ENCODE results near the gene DNMT3B. TPM values are rescaled to one million over a fixed set of nuclear protein-coding genes. Genes with fewer than 3 reads are reported as not detected.

Gene DNMT3B
- total RNA-seq, 6 donors from 2014 or later = 0.76 to 2.1 (median 1.7) TPM; not detected in 1

GRCh38 chr20:32830437-32830836, 68.3 kb downstream of the DNMT3B start:
- peaks cover 0 to 65% (median 31%) of the 10 kb centered on the region in 4 donors for H3K36me3 ChIP-seq
- TF ChIP-seq EP300 (IDR thresholded peaks at IDR 0.05) = no peak
- no peak for TF ChIP-seq POLR2AphosphoS5 (IDR thresholded peaks at IDR 0.05)

GRCh38 chr20:32831982-32832381, 69.8 kb downstream of the DNMT3B start:
- Histone ChIP-seq H3K4me3 (no peak overlapping the region), H3K4me1 (peaks cover 17 to 34% (median 19%) of the 10 kb centered on the region in 4 donors)
- no peak for ATAC-seq (ENCODE audit: low FRiP score in 2 of 2)

More at GRCh38 chr20:32830437-32830836, 68.3 kb downstream of the DNMT3B start:
- 76 to 86% methylated on average over 3 of the region's 3 CpGs for WGBS, 2 donors
- no peak overlapping the region for H3K4me3 ChIP-seq
- H3K27me3 ChIP-seq = no peaks in the 10 kb centered on the region
- DNase-seq = peak in 1 of 2 donors; percentile 63
- peaks cover 17 to 34% (median 19%) of the 10 kb centered on the region in 4 donors for H3K4me1 ChIP-seq
- no peaks in the 10 kb centered on the region for H3K9me3 ChIP-seq
- H3K27ac ChIP-seq = peak overlapping the region in 3 of 4 donors; percentile 63 to 71 (median 70)
- ATAC-seq (ENCODE audit: low FRiP score in 2 of 2) = peak; percentile 57 to 86

GRCh38 chr20:32832664-32833063, 70.5 kb downstream of the DNMT3B start:
- TF ChIP-seq CTCF (IDR thresholded peaks at IDR 0.05) (no peak), POLR2AphosphoS5 (IDR thresholded peaks at IDR 0.05) (no peak), POLR2A (IDR thresholded peaks at IDR 0.05) (no peak), EP300 (IDR thresholded peaks at IDR 0.05) (no peak)
- H3K4me1 ChIP-seq = peaks cover 17 to 34% (median 19%) of the 10 kb centered on the region in 4 donors

More at GRCh38 chr20:32831982-32832381, 69.8 kb downstream of the DNMT3B start:
- Histone ChIP-seq H3K9me3 (no peaks in the 10 kb centered on the region), H3K27ac (no peak overlapping the region), H3K36me3 (peaks cover 0 to 67% (median 34%) of the 10 kb centered on the region in 4 donors), H3K27me3 (no peaks in the 10 kb centered on the region)
- no peak for DNase-seq
- 71 to 79% methylated on average over 5 of the region's 5 CpGs for WGBS, 2 donors
- no peak for TF ChIP-seq POLR2AphosphoS5 (IDR thresholded peaks at IDR 0.05)

GRCh38 chr20:32834972-32835371, 72.8 kb downstream of the DNMT3B start:
- Histone ChIP-seq H3K4me3 (no peak overlapping the region), H3K27ac (no peak overlapping the region), H3K36me3 (peaks cover 4 to 73% (median 47%) of the 10 kb centered on the region in 4 donors), H3K27me3 (no peaks in the 10 kb centered on the region), H3K9me3 (no peaks in the 10 kb centered on the region), H3K4me1 (peaks cover 5 to 14% (median 7%) of the 10 kb centered on the region in 4 donors)
- ATAC-seq (ENCODE audit: low FRiP score in 2 of 2) = no peak
- DNase-seq = no peak
- TF ChIP-seq POLR2A (IDR thresholded peaks at IDR 0.05) (no peak), EP300 (IDR thresholded peaks at IDR 0.05) (no peak), POLR2AphosphoS5 (IDR thresholded peaks at IDR 0.05) (no peak), CTCF (IDR thresholded peaks at IDR 0.05) (no peak)

More at GRCh38 chr20:32832664-32833063, 70.5 kb downstream of the DNMT3B start:
- Histone ChIP-seq H3K27me3 (no peaks in the 10 kb centered on the region), H3K4me3 (no peak overlapping the region), H3K36me3 (peaks cover 0 to 67% (median 33%) of the 10 kb centered on the region in 4 donors), H3K27ac (no peak overlapping the region), H3K9me3 (no peaks in the 10 kb centered on the region)
- ATAC-seq (ENCODE audit: low FRiP score in 2 of 2) (no peak), DNase-seq (no peak)
- 78 to 79% methylated on average over 11 of the region's 11 CpGs for WGBS, 2 donors

GRCh38 chr20:32837157-32837556, 75.0 kb downstream of the DNMT3B start:
- TF ChIP-seq POLR2AphosphoS5 (IDR thresholded peaks at IDR 0.05) (no peak), EP300 (IDR thresholded peaks at IDR 0.05) (no peak), POLR2A (IDR thresholded peaks at IDR 0.05) (no peak), CTCF (IDR thresholded peaks at IDR 0.05) (no peak)
- ATAC-seq (ENCODE audit: low FRiP score in 2 of 2) = no peak
- no peak overlapping the region for H3K4me3 ChIP-seq
- peaks cover 5 to 84% (median 64%) of the 10 kb centered on the region in 4 donors for H3K36me3 ChIP-seq
- H3K4me1 ChIP-seq = peaks cover 0 to 9% (median under 1%) of the 10 kb centered on the region in 4 donors
- no peaks in the 10 kb centered on the region for H3K27me3 ChIP-seq
- no peak for DNase-seq
- H3K27ac ChIP-seq = no peak overlapping the region
- no peaks in the 10 kb centered on the region for H3K9me3 ChIP-seq
- WGBS, 2 donors = 31 to 94% methylated on average over 1 of the region's 1 CpG
